Measurements from ENCODE around the gene NINJ1. TPM values are rescaled to one million over a fixed set of nuclear protein-coding genes. Genes with fewer than 3 reads are reported as not detected.
"Not testable (repeated sequence)": the region's sequence is repeated elsewhere in the genome, so short reads cannot be mapped to it uniquely, and the experiment has no call there.

The NINJ1 gene
- polyA plus RNA-seq, 5 donors: 33.7 to 51.0 (median 35.6) TPM

DNA sequence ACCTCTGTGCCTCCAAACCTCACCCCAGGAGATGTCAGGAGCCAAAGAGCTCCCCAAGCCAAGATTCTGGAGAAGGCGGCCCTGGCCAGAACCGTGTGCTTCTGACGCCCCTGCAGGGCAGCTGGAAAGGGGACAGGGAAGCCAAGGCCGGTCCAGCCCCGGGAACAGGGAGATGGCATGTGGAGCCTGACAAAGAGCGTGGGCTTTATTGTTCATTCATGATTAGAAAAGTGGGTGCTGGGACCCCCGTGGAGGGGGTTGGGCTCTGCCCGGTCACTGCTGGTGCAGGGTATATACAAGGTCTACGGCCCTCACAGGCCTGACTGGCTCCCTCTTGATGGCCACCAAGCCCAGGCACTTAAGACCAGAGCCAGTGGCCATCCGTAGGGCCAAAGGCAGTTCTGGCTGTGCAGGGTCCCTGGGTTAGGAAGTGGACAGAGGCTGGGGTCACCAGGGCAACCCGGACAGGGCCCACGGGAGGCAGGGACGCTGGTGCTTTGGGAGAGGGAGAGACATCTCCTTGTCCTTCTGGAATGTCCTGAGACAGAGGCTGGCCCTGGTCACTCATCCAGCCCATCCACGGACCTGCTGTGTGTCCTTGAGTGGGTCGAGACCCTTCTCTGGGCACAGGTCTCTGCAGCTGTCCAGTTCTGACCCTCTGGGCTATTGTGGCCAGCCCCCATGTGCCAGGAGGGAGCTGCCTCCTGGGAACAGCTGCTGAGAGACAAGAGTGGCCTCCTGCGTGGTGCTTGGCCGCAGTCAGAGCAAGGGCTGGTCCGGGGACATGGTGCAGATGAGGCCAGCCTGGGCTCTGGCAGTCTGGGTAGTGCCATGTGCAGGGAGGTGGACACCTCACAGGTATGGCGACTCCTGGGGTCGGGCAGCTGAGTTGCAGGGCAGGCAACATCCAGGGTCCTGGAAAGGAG, 12.5 kb downstream of the NINJ1 start:
- DNase-seq: no peak

DNA sequence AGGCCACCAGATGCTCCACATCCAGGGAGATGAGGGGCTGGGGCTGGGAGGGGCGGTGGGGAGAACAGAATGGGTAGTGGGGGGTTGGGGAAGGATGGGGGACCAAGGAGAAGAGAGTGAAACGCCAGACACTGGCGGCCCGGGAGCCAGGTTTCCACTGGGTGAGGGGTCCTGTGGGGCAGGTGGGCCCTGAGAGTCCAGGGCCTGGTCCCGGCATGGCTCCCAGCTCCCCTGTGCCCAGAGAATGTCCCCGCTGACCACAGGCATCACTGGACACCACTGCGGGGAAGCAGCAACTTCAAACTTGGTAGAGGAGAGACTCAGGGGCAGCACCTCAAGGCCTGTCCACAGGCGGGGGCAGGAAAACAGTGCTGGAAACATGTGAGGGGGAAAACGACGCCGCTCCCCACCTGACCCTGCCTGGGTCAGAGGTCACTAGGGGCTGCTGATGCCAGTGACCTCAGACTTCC, 13.2 kb downstream of the NINJ1 start:
- no peak for DNase-seq

DNA sequence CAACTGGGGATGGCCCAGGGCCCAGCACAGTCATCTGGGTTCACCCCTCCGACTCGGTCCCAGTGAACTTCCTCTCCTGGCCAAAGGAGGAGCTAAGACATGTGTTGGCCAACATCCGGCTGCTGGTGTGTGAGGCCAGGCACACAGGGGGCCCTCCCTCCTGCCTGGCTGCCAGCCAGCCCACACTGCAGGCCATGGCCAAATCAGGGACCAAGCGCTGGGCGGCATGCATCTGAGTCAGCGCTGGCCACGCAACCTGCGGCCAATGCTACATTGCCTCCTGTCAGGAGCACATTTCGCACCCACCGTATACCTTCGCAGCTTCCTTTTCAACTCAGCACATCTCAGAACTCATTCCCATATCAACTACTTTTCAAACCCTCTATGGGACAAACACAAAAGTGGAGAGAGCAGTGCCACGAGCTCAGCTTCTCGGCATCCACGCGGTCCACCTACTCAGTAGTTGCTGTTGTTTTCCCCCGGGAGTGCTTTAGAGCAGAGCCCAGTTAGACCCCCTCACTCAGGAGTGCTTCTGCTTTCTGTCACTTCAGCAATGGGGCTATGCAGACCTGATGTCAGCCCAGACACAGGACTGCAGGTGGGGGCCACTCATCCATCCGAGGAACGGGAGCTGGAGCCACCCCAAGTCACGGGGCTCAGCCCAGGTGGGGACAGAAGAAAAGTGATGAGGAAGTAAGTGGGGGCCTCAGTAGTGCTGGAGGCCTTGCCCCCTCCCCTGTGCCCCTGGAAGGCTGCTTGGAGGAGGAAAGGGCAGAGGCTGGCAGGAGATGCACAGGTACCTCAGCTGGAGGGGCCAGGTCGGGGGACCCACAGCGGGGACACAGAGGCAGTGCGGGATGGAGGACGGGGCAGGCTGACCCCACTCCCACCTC, 13.9 kb downstream of the NINJ1 start:
- peak; percentile 65 to 70 for DNase-seq

DNA sequence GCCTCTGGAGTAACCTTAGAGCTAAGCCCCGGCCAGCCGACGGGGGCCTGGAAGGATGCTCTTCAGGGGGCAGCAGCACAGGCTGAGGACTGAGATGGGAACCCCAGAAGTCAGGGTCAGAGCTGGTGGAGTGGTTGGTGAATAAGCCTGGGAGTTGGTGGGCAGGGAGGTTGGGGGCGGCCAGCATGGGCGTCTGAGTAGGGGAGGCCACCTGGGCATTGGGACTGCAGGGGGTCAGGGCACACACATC, 14.4 kb downstream of the NINJ1 start:
- no peak for DNase-seq

DNA sequence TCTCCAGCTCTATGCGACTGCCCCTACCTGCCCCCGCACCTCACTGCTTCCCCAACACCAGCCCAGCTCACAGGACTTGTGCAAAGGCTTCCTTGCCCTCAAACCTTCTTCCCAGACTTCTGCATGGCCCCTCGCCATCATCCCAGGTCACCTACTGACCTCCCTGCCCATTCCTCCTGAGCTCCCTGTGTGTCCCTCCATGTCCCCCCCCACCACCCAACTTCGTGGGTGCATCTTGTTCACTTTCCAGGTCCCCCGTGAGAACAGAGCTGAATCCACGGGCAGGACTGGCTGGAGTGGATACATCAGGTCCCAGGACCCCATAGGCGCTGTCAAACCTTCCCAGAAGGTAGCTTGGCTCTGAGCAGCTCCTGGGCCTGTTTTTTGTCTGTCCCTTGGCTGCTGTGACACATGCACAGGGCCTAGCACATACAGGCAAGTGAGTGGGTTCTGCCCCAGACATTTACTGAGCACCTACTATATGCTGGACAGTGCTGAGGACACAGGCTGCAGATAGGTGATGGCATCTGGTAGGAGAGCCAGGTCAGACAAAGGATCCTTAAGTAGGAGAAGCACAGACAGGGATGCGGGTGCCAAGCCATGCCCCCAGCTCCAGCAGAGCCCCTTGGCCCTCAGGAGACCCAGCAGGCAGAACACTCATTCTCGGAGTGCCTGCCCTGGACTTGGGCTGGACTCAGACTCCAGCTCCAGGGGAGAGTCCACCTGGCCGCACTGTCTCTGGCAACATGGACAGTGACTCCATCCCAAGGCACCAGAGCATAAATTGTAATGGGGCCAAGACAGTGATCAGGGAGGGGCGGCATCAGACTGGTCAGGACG, 15.0 kb downstream of the NINJ1 start:
- no peak for DNase-seq

DNA sequence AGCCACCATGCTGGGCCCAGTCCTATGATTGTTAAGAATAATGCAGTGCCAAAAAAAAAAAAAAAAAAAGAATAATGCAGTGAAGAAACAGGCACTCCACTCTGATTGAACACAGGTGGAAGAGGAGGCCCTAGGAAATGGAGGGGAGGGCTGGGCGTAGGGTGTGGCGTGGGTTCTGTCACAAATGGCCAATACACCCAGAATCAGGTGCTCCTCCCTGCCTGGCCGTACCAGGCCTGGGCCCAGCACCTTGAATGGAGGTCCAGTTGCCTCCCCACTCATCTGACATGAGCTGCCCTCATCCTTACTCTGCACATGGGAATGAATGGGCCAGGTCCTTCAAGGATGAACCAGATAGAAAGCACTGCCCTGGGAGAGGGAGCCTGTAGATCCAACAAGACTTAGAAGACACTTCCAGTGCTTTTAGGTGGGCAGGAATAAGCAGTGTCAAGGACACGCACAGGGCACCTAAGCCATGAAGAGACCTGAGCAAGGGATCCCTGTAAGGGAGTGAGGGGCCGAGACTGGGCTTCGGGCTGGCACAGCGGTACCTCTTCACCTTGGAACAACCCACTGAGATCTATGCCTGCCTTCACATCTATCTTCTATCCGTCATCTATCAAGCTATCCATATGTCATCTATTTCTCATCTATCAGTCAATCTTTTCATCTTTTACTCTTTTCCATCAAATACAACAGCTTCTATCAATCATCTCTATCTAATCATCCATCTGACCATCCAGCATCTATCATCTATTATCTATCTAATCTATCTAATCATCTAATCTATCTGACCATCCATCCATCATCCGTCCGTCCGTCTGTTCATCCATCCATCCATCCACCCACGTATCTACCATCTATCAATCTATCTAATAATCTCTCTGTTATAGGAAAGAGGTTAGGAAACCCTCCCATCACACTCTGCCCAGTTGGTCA, 15.9 kb downstream of the NINJ1 start:
- DNase-seq: no peak

DNA sequence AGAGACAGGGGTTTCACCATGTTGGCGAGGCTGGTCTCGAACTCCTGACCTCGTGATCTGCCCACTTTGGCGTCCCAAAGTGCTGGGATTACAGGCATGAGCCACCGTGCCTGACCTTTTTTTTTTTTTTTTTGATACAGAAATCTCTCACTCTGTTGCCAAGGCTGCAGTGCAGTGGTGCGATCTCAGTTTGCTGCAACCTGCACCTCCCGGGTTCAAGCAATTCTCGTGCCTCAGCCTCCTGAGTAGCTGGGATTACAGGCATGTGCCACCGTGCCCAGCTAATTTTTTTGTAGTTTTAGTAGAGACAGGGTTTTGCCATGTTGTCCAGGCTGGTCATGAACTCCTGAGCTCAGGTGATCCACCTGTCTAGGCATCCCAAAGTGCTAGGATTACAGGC, 16.5 kb downstream of the NINJ1 start:
- DNase-seq: not testable (repeated sequence)

DNA sequence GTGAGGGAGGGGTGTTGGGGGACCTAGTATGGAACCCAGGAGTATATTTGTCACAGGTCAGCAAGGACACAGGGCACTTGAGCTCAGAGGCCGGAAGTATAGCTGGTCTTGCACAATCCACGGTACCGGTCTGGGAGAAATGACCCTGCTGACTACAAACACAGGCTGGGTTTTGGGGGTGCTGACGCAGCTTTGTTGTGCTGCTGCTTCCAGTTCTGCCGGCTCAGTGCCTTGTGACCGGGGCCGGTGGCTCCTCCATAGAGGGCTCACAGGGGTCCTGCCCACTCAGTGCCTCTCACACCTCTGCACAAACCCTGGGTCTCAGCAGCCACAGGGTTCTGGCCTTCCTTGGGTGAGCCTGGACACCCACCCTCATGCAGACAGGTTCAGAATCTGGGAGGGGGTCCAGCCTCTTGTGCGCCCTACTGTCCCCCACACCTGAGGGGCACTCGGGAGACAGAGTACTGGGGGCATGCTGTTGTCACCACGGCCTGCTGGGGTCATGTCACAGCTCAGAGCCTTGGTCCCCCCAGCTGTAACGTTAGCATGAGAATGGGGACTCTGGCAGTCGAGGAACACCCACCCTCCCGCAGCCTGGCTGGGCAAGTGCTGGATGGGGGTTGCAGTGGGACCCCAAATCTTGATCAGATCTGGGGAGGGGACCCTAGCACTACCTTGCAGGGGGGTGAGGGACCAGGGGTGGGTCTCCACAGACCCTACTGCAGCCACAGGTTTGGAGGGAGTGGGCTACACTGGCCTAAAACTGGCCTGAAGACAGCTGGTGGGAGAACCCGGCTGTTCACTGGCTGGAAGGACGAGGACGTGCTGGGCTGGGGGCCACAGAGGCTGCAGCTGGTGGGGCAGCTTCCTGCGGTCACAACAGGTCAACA, 17.7 kb downstream of the NINJ1 start:
- DNase-seq: peak; percentile 62 to 69

DNA sequence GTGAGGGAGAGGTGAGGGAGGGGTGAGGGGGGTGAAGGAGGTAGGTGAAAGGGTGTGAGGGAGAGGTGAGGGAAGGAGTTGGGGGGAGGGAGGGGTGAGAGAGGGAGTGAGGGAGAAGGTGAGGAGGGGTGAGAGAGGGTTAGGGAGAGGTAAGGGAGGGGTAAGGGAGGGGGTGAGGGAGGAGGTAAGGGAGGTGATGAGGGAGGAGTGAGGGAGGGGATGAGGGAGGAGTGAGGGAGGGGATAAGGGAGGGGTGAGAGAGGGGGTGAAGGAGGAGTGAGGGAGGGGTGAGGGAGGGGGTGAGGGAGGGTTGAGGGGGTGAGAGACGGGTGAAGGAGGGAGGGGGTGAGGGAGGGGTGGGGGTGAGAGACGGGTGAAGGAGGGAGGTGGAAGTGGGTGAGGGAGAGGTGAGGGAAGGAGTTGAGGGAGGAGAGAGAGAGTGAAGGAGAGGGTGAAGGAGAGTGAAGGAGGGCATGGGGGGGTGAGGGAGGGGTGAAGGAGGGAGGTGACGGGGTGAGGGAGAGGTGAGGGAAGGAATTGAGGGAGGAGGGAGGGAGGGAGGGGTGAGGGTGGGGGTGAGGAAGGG, 18.5 kb downstream of the NINJ1 start:
- no peak for DNase-seq

DNA sequence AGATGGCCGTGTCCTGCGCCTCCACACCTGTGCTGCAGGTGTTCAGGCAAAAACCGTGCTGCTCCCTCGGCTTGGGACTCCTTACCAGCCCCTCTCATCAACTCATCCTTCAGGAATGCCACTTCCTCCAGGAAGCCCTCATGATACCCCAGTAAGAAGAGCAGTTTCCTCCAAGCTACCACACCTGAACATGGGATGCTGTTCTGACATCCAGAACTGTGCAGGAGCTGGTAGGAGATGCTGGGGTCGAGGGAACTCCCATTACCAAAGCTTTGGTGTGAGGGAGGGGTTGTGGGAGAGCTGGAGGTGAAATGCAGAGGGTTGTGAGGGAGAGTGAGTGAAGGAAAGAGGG, 19.1 kb downstream of the NINJ1 start:
- DNase-seq: no peak

DNA sequence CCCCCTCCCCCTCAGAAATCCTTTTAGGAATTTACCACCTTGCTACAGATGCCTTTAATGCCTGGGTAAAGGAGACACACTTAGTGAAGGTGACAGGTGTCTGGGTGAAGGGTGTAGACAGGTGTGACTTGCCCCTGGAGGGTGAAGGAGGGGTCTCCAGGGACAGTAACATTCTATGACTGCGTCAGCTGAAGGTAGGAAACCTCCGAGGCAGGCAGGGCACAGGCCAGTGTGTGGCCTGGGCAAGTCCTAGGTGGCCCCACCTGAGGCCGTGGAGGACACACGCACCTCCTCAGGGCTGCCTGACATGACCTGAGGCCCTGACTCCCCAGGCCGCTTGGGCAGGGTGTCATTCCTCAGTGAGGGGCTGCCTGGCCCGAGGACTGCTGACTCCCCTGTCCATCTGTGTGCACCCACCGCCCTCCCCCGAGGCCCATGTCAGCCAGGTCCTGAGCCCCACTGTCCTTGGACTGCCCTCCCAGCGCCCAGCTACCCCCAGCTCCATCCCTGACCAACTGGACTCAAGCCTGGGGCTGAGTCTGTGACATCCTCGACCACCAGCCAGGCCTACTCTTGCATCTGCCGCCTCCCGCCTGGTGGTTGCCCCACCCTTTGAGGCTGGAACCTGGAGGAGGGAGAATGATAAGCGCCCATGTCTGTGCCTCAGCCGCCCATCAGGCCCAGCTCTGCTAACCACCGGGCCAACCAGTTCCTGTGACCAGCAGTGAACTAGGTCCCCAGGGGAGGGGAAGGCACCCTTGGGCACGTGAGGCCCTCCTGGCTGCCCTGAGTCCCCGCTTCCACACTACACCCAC, 19.7 kb downstream of the NINJ1 start:
- DNase-seq: no peak

DNA sequence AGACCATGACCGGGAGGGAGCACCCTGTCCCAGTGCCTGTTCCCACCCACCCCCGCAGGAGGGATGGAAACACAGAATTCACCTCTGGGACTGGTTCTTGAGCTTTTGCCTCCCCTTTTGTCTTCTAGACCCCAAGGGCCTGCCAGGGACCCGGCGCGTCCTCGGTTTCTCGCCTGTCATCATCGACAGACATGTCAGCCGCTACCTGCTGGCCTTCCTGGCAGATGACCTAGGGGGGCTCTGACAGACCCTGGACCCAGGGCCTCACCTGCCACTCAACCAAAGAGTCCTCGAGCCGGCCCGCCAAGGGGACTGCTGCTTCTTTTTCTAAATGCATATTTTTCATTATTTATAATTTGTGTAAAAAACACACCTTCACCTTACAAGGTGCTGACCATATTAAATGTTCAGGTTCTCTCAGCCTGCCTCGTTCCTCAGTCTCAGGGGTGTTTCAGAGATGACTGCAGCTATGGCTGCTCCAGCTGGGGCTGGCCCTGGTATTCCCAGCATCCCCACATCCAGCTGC, 21.1 kb downstream of the NINJ1 start:
- no peak for DNase-seq

DNA sequence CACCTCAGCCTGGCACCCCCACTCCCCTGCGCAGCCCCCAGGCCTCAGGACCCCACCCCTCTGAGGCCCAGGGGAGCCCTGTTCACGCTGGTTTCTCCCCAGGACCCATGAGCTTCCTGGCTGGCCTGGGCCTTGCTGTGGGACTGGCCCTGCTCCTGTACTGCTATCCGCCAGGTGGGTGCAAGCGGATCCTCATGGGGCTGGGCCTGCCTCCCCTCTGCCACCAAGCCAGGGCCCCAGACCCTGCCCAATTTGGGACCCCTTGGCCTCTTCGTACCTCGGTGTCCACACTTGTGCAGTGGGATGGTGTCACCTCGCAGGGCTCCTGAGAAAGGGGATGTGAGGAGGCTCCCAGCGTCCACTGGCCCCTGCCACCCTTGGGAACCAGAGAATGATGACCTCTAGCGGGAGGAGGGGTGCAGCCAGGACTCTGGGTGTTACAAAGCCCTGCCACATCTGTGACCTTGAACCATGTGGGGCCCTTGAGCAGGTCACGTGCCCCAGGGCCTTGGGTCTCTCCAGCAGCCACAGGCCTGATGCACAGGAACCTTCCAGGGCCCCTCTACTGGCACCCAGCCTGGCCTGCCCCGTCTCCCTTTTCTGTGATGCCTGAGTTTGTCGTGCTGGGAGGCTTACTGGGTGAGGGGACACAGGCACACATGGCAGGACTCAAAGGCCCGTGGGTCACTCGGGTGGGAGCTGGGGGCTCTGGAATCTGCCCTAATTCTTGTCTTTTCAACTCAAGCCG, 21.8 kb downstream of the NINJ1 start:
- no peak for DNase-seq

DNA sequence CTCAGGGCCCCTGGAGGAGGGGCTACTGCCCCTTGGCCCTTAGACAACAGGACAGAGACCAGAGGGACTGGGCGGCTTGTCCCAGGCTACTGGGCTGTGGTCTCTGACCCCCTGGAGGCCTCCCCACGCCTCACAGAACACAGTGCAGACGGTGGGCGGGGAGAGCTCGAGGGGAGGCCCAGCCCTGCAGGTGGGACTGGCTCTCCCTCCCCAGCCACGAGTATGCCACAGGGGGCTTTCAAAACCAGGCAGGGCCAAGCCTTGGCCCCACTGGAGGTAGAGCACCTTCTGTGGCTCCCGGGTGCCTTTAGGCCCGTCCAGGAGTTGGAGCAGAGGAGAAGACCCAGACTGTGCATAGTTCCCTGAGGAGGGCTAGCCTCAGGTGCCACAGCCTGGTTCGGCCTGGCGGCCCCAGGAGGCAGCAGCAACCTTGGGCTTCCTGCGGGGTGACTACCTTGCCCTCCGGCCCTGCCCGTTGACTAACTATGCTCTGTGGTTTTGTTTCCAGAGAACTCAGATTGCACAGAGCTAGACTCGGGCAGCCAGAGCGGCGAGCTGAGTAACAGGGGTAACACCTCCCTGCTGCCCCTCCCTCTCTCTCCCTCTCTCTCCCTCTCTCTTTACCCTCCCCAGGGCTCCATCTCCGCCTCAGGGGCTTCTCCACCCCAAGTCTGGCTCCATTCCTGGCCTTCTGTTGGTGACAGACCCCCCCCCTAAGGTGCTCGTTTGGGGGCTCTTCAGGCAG, 22.5 kb downstream of the NINJ1 start:
- DNase-seq: no peak

DNA sequence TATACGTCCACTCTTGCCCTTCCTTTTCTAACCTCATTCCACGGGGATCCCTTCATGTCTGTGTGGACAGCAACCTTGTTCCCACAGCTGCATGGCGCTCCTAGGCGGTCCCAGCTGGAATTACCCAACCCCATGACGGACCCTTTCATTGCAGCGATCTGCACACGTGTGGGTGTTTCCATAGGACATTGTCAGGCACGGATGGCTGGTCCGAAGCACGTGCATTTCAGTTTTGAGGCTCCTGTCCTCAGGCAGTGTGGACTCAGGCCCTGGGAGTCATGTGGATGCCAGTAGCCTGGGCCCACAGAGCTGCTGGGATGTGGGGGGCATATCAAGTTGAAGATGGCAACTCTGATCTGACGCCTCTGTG, 23.1 kb downstream of the NINJ1 start:
- no peak for DNase-seq

DNA sequence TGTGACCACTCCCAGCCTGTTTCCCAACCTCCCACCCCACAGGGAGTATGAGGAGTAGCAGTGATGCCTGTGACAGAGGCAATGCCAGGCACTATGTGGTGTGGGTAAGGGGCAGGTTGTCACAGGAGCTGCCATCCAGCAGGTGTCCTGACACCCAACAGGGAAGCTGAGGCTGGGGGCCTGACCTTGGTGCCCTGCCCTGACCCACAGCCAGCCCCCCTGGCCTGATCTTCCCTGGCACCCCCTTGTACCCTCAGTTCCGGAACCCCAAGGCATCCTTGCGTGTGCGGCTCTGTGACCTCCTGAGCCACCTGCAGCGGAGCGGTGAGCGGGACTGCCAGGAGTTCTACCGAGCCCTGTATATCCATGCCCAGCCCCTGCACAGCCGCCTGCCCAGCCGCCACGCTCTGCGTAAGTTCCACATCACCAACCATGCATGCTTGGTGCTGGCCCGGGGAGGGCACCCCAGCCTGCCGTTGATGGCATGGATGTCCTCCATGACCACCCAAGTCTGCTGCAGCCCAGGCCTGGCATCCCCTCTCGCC, 23.7 kb downstream of the NINJ1 start:
- no peak for DNase-seq

All from right lung (tissue), 5 donors.